ENCODE measurements around the gene ADAMTS15.

Gene ADAMTS15

GRCh38 chr11:130448416-130449309 lies at the start of gene ADAMTS15:
TSS of gene ADAMTS15 (plus strand) at chr11:130448645. CDS start at chr11:130448974, 329 bp downstream.
- peak; percentile 11 for DNase-seq

- DNase-seq: no peak
Measured at GRCh38 chr11:130399196-130399595, 49.2 kb upstream of the ADAMTS15 start.

GRCh38 chr11:130400781-130401483 lies 47.5 kb upstream of the ADAMTS15 start:
- DNase-seq: no peak

GRCh38 chr11:130402570-130402969 lies 45.9 kb upstream of the ADAMTS15 start:
- DNase-seq: no peak

GRCh38 chr11:130403271-130403804 lies 45.1 kb upstream of the ADAMTS15 start:
- DNase-seq: no peak

- no peak for DNase-seq
Measured at GRCh38 chr11:130403967-130404366, 44.5 kb upstream of the ADAMTS15 start.

GRCh38 chr11:130404727-130405126 lies 43.7 kb upstream of the ADAMTS15 start:
- no peak for DNase-seq

GRCh38 chr11:130405428-130405827 lies 43.0 kb upstream of the ADAMTS15 start:
- DNase-seq: no peak

- DNase-seq: no peak
Measured at GRCh38 chr11:130407978-130408377, 40.5 kb upstream of the ADAMTS15 start.

- DNase-seq: no peak
Measured at GRCh38 chr11:130408401-130408890, 40.0 kb upstream of the ADAMTS15 start.

GRCh38 chr11:130408901-130409300 lies 39.5 kb upstream of the ADAMTS15 start:
- no peak for DNase-seq

- DNase-seq: no peak
Measured at GRCh38 chr11:130409594-130410388, 38.7 kb upstream of the ADAMTS15 start.

GRCh38 chr11:130411223-130411622 lies 37.2 kb upstream of the ADAMTS15 start:
- DNase-seq: no peak

- DNase-seq: no peak
Measured at GRCh38 chr11:130413405-130414106, 34.9 kb upstream of the ADAMTS15 start.

GRCh38 chr11:130414107-130415080 lies 34.1 kb upstream of the ADAMTS15 start:
- no peak for DNase-seq

GRCh38 chr11:130415731-130416529 lies 32.5 kb upstream of the ADAMTS15 start:
- no peak for DNase-seq

GRCh38 chr11:130416530-130416882 lies 31.9 kb upstream of the ADAMTS15 start:
- no peak for DNase-seq

GRCh38 chr11:130416906-130417305 lies 31.5 kb upstream of the ADAMTS15 start:
- DNase-seq: no peak

- DNase-seq: no peak
Measured at GRCh38 chr11:130418210-130418609, 30.2 kb upstream of the ADAMTS15 start.

- no peak for DNase-seq
Measured at GRCh38 chr11:130418756-130419155, 29.7 kb upstream of the ADAMTS15 start.
